HG03064 (cell line): Measurements from ENCODE around the gene UGGT1.

Experiments used
- ATAC-seq: cut with Tn5 transposase; IDR thresholded peaks from one replicate; pipeline ENCODE4 v1.9.1; 2021; ENCODE audit warnings: low read depth; ENCODE audit not compliant: unreplicated experiment

UGGT1 gene

GRCh38 chr2:128108166-128108565 lies 17.2 kb downstream of the UGGT1 start:
- no peak for ATAC-seq

- no peak for ATAC-seq
These were observed 18.2 kb downstream of the UGGT1 start for GRCh38 chr2:128109243-128109642.

GRCh38 chr2:128115921-128116623 lies 25.1 kb downstream of the UGGT1 start:
- no peak for ATAC-seq

- no peak for ATAC-seq
These were observed 43.6 kb downstream of the UGGT1 start for GRCh38 chr2:128134573-128134972.

GRCh38 chr2:128137094-128137616 lies 46.2 kb downstream of the UGGT1 start:
- ATAC-seq = no peak

- ATAC-seq = no peak
These were observed 48.6 kb downstream of the UGGT1 start for GRCh38 chr2:128139624-128140023.

GRCh38 chr2:128145651-128146050 lies 54.7 kb downstream of the UGGT1 start:
- ATAC-seq = no peak

- ATAC-seq = no peak
These were observed 62.8 kb downstream of the UGGT1 start for GRCh38 chr2:128153786-128154185.

GRCh38 chr2:128154225-128154624 lies 63.2 kb downstream of the UGGT1 start:
- no peak for ATAC-seq

GRCh38 chr2:128155970-128156369 lies 65.0 kb downstream of the UGGT1 start:
- ATAC-seq = no peak

- ATAC-seq = no peak
These were observed 65.8 kb downstream of the UGGT1 start for GRCh38 chr2:128156812-128157211.

GRCh38 chr2:128157644-128158043 lies 66.6 kb downstream of the UGGT1 start:
- no peak for ATAC-seq

- no peak for ATAC-seq
These were observed 67.2 kb downstream of the UGGT1 start for GRCh38 chr2:128158176-128158575.

GRCh38 chr2:128159437-128159836 lies 68.4 kb downstream of the UGGT1 start:
- no peak for ATAC-seq

GRCh38 chr2:128160616-128161275 lies 69.7 kb downstream of the UGGT1 start:
- ATAC-seq = no peak

GRCh38 chr2:128162266-128162665 lies 71.3 kb downstream of the UGGT1 start:
- ATAC-seq = no peak

GRCh38 chr2:128164311-128164710 lies 73.3 kb downstream of the UGGT1 start:
- no peak for ATAC-seq

GRCh38 chr2:128166746-128167353 lies 75.8 kb downstream of the UGGT1 start:
- no peak for ATAC-seq

- ATAC-seq = no peak
These were observed 78.1 kb downstream of the UGGT1 start for GRCh38 chr2:128169094-128169493.

GRCh38 chr2:128169497-128169896 lies 78.5 kb downstream of the UGGT1 start:
- ATAC-seq = no peak

- ATAC-seq = no peak
These were observed 79.1 kb downstream of the UGGT1 start for GRCh38 chr2:128169933-128170709.
